ENCODE data around the gene RNGTT.
A peak's percentile ranks its signal among the peaks of the same experiment; 100 is the strongest.

RNGTT gene

GRCh38 chr6:88963139-88964090 lies at the start of gene RNGTT:
TSS of gene RNGTT (minus strand) at chr6:88963618. CDS start at chr6:88963409, 209 bp downstream.
- H3K27me3 Mint-ChIP-seq (ENCODE audit: low read depth), result no peaks in the 10 kb centered on the region
- H3K36me3 Mint-ChIP-seq (ENCODE audit: low read depth), result peaks cover 22% of the 10 kb centered on the region
- peak within 1 kb of the TSS; percentile 90 to 97 (median 97) for H3K27ac Mint-ChIP-seq
- peak within 1 kb of the TSS; percentile 93 to 97 (median 94) for H3K4me3 Mint-ChIP-seq
- peaks cover 19% of the 10 kb centered on the region for H3K9me3 Mint-ChIP-seq
- no peak for TF ChIP-seq CTCF (IDR thresholded peaks at IDR 0.05; ENCODE audit: unreplicated experiment in 3 of 3)
- peaks cover 28% of the 10 kb centered on the region for H3K4me1 Mint-ChIP-seq

GRCh38 chr6:89011436-89011835 lies 48.0 kb upstream of the RNGTT start:
- H3K4me3 Mint-ChIP-seq, result no peak overlapping the region
- H3K27me3 Mint-ChIP-seq (ENCODE audit: low read depth), result no peaks in the 10 kb centered on the region
- TF ChIP-seq CTCF (IDR thresholded peaks at IDR 0.05; ENCODE audit: unreplicated experiment in 3 of 3), result no peak
- H3K36me3 Mint-ChIP-seq (ENCODE audit: low read depth), result no peaks in the 10 kb centered on the region
- no peak overlapping the region for H3K27ac Mint-ChIP-seq
- H3K4me1 Mint-ChIP-seq, result no peaks in the 10 kb centered on the region
- H3K9me3 Mint-ChIP-seq, result peaks cover 5% of the 10 kb centered on the region

- H3K27me3 Mint-ChIP-seq (ENCODE audit: low read depth), result no peaks in the 10 kb centered on the region
- no peak for TF ChIP-seq CTCF (IDR thresholded peaks at IDR 0.05; ENCODE audit: unreplicated experiment in 3 of 3)
- no peak overlapping the region for H3K27ac Mint-ChIP-seq
Observed at GRCh38 chr6:89010825-89011224, 47.4 kb upstream of the RNGTT start.

GRCh38 chr6:89009624-89010059 lies 46.2 kb upstream of the RNGTT start:
- Mint-ChIP-seq H3K36me3 (ENCODE audit: low read depth) (no peaks in the 10 kb centered on the region), H3K4me1 (no peaks in the 10 kb centered on the region), H3K9me3 (peaks cover 1% of the 10 kb centered on the region), H3K4me3 (no peak overlapping the region), H3K27me3 (ENCODE audit: low read depth) (no peaks in the 10 kb centered on the region), H3K27ac (no peak overlapping the region)
- no peak for TF ChIP-seq CTCF (IDR thresholded peaks at IDR 0.05; ENCODE audit: unreplicated experiment in 3 of 3)

More at GRCh38 chr6:89010825-89011224, 47.4 kb upstream of the RNGTT start:
- Mint-ChIP-seq H3K4me3 (no peak overlapping the region), H3K4me1 (no peaks in the 10 kb centered on the region), H3K9me3 (peaks cover 2% of the 10 kb centered on the region), H3K36me3 (ENCODE audit: low read depth) (no peaks in the 10 kb centered on the region)

GRCh38 chr6:89008815-89009374 lies 45.5 kb upstream of the RNGTT start:
- H3K27me3 Mint-ChIP-seq (ENCODE audit: low read depth), result no peaks in the 10 kb centered on the region
- no peaks in the 10 kb centered on the region for H3K36me3 Mint-ChIP-seq (ENCODE audit: low read depth)
- no peaks in the 10 kb centered on the region for H3K4me1 Mint-ChIP-seq
- no peaks in the 10 kb centered on the region for H3K9me3 Mint-ChIP-seq
- TF ChIP-seq CTCF (IDR thresholded peaks at IDR 0.05; ENCODE audit: unreplicated experiment in 3 of 3), result no peak
- no peak overlapping the region for H3K4me3 Mint-ChIP-seq
- no peak overlapping the region for H3K27ac Mint-ChIP-seq

All from nephron (organoid).